ENCODE measurements around the gene TTC7B.

- TF ChIP-seq, protein P1, sequence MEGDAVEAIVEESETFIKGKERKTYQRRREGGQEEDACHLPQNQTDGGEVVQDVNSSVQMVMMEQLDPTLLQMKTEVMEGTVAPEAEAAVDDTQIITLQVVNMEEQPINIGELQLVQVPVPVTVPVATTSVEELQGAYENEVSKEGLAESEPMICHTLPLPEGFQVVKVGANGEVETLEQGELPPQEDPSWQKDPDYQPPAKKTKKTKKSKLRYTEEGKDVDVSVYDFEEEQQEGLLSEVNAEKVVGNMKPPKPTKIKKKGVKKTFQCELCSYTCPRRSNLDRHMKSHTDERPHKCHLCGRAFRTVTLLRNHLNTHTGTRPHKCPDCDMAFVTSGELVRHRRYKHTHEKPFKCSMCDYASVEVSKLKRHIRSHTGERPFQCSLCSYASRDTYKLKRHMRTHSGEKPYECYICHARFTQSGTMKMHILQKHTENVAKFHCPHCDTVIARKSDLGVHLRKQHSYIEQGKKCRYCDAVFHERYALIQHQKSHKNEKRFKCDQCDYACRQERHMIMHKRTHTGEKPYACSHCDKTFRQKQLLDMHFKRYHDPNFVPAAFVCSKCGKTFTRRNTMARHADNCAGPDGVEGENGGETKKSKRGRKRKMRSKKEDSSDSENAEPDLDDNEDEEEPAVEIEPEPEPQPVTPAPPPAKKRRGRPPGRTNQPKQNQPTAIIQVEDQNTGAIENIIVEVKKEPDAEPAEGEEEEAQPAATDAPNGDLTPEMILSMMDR (IDR thresholded peaks at IDR 0.05), result no peak
- TF ChIP-seq EZH2 (IDR thresholded peaks at IDR 0.05; ENCODE audit: borderline replicate concordance, insufficient read depth, low read depth, low read length, poor library complexity, severe bottlenecking), result no peak
Measured at GRCh38 chr14:90851327-90852036, 35.3 kb upstream of the TTC7B start.
